ENCODE results near the gene HOATZ. TPM values are rescaled to one million over a fixed set of nuclear protein-coding genes. Genes with fewer than 3 reads are reported as not detected.
A peak's percentile ranks its signal among the peaks of the same experiment; 100 is the strongest.

Gene HOATZ
- total RNA-seq, 1 donor from 2014 or later, result not detected

DNA sequence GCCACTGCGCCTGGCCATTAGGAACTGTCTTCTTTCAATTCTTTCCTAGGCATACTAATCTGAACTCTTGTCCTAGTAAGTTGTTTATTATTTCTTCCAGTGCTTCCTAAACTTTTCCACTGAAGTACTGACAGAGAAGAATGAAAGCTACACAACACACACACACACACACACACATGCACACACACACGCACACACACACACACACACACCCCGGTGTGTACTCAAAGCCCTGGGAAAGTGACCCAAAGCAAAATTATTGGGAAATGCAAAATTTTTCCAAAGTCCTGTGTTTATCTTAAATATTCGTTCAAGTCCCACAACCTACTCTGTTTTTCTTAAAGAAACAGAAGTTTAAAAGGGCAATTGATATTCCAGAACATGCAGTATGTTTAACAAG is 68.3 kb downstream of the HOATZ start:
- no peak overlapping the region for H3K4me3 Mint-ChIP-seq (ENCODE audit: unreplicated experiment)
- no peak for DNase-seq (ENCODE audit: low spot score)

DNA sequence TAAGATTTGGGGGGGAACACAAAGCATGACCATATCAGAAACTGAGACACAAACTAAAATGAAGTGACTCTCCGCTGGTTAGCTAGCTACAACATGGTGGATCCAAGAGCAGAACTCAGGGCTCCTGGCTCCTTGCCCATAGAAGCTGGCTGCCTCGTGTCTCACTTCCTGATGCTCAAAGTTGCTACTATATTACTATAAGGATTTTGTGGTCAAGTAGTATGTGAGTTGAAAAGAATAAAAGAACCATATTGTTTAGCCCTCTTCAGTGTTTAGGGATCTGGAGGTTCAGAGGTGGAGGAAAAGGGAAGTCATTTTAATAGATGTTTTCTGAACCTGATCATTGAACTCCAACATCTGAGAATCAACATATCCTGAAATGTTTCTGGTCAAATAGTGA is 70.8 kb downstream of the HOATZ start:
- no peaks in the 10 kb centered on the region for H3K27me3 Mint-ChIP-seq (ENCODE audit: unreplicated experiment)
- no peak for DNase-seq (ENCODE audit: low spot score)
- TF ChIP-seq, protein P1, sequence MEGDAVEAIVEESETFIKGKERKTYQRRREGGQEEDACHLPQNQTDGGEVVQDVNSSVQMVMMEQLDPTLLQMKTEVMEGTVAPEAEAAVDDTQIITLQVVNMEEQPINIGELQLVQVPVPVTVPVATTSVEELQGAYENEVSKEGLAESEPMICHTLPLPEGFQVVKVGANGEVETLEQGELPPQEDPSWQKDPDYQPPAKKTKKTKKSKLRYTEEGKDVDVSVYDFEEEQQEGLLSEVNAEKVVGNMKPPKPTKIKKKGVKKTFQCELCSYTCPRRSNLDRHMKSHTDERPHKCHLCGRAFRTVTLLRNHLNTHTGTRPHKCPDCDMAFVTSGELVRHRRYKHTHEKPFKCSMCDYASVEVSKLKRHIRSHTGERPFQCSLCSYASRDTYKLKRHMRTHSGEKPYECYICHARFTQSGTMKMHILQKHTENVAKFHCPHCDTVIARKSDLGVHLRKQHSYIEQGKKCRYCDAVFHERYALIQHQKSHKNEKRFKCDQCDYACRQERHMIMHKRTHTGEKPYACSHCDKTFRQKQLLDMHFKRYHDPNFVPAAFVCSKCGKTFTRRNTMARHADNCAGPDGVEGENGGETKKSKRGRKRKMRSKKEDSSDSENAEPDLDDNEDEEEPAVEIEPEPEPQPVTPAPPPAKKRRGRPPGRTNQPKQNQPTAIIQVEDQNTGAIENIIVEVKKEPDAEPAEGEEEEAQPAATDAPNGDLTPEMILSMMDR (IDR thresholded peaks at IDR 0.05; ENCODE audit: unreplicated experiment), result no peak
- no peaks in the 10 kb centered on the region for H3K36me3 Mint-ChIP-seq (ENCODE audit: low read depth, unreplicated experiment)
- no peak overlapping the region for H3K4me3 Mint-ChIP-seq (ENCODE audit: unreplicated experiment)
- H3K4me1 Mint-ChIP-seq (ENCODE audit: unreplicated experiment), result peaks cover 32% of the 10 kb centered on the region
- no peaks in the 10 kb centered on the region for H3K9me3 Mint-ChIP-seq (ENCODE audit: unreplicated experiment)
- H3K27ac Mint-ChIP-seq (ENCODE audit: unreplicated experiment), result no peak overlapping the region

More for the DNA sequence above, 68.3 kb downstream of the HOATZ start:
- no peaks in the 10 kb centered on the region for H3K27me3 Mint-ChIP-seq (ENCODE audit: unreplicated experiment)
- peaks cover 32% of the 10 kb centered on the region for H3K4me1 Mint-ChIP-seq (ENCODE audit: unreplicated experiment)
- H3K9me3 Mint-ChIP-seq (ENCODE audit: unreplicated experiment), result no peaks in the 10 kb centered on the region
- H3K36me3 Mint-ChIP-seq (ENCODE audit: low read depth, unreplicated experiment), result no peaks in the 10 kb centered on the region
- TF ChIP-seq, protein P1 (IDR thresholded peaks at IDR 0.05; ENCODE audit: unreplicated experiment), result no peak
- H3K27ac Mint-ChIP-seq (ENCODE audit: unreplicated experiment), result peak overlapping the region; percentile 78

DNA sequence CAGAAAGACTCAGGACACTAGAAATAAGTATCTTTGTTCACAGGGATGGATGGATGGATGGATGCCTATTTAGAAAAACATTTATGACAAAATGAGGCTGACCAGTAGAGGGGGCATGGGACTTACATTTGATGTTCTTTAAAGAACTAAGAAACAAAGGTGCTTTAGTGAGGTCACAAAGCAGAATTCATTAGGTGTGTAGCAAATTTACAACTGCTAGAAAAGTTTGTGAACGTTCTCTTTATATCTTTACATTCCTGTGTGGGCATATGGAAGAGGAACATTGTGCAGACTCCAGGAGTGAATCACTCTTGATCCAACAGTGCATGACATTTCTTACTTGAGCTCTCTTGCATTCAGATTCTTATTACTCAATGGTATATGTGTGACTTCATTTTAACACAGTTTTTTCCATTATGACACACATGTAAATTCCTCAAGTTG is 71.8 kb downstream of the HOATZ start:
- H3K9me3 Mint-ChIP-seq (ENCODE audit: unreplicated experiment), result no peaks in the 10 kb centered on the region
- no peak overlapping the region for H3K4me3 Mint-ChIP-seq (ENCODE audit: unreplicated experiment)
- TF ChIP-seq, protein P1 (IDR thresholded peaks at IDR 0.05; ENCODE audit: unreplicated experiment), result peak; percentile 62
- no peaks in the 10 kb centered on the region for H3K27me3 Mint-ChIP-seq (ENCODE audit: unreplicated experiment)
- DNase-seq (ENCODE audit: low spot score), result peak; percentile 37
- H3K4me1 Mint-ChIP-seq (ENCODE audit: unreplicated experiment), result peaks cover 24% of the 10 kb centered on the region
- no peaks in the 10 kb centered on the region for H3K36me3 Mint-ChIP-seq (ENCODE audit: low read depth, unreplicated experiment)
- H3K27ac Mint-ChIP-seq (ENCODE audit: unreplicated experiment), result no peak overlapping the region

Small RNAs within 50 kb of the gene (microRNA-seq; reads per million reads assigned to microRNA genes)
- gene MIR34B (ENCODE audit: unreplicated experiment) (5.9 reads per million, percentile 51 among the genes with 10 or more reads in this experiment), gene MIR34C (ENCODE audit: unreplicated experiment) (92.5 reads per million, percentile 82 among the genes with 10 or more reads in this experiment)

Other genes starting within 250 kb of the HOATZ start
- gene POU2AF3, start 216.2 kb upstream of the HOATZ start, total RNA-seq (ENCODE audit: unreplicated experiment), result 0.28 TPM
- gene POU2AF1, start 135.5 kb upstream of the HOATZ start, total RNA-seq (ENCODE audit: unreplicated experiment), result not detected
- not detected for gene BTG4, start 2.4 kb upstream of the HOATZ start, total RNA-seq (ENCODE audit: unreplicated experiment)
- 26.2 TPM for gene LAYN, start 25.9 kb downstream of the HOATZ start, total RNA-seq (ENCODE audit: unreplicated experiment)
- 16.3 TPM for gene SIK2, start 87.7 kb downstream of the HOATZ start, total RNA-seq (ENCODE audit: unreplicated experiment)